ENCODE results near the gene TPM4. TPM values are rescaled to one million over a fixed set of nuclear protein-coding genes. Genes with fewer than 3 reads are reported as not detected.

Gene TPM4
- total RNA-seq, 2 experiments from 2014 or later, result 182 to 185 TPM

DNA sequence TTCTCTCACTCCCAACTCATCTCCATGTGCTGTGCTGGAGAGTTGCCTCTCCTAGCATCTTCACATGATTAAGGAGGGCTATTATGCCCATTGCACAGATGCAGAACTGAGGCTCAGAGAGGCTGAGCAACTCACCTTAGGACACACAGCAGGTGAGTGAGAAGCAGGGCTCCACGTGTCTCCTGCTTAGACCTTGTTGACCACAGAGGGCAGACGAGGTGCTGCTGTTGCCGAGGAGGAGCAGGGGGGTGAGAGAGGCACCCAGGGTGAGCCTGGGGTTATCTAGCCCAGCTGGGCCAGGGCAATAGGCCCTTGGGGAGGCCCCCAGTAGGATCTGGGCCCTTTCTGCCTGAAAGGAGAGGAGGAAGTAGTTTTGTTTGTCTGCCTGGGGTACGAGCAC lies 64.7 kb downstream of the TPM4 start:
- H3K27ac Mint-ChIP-seq, result peak overlapping the region; percentile 33
- Histone ChIP-seq H3K36me3 (ENCODE audit: insufficient read depth, low read length) (no peaks in the 10 kb centered on the region), H3K4me3 (ENCODE audit: low read length) (no peak overlapping the region), H3K27ac (ENCODE audit: low read depth in 1 of 2, low read length in 2 of 2) (no peak overlapping the region), H3K27me3 (ENCODE audit: control insufficient read depth in 1 of 2, insufficient read depth in 2 of 2, low read length in 2 of 2) (no peaks in the 10 kb centered on the region), H3K4me1 (ENCODE audit: insufficient read depth, low read length) (peaks cover 46% of the 10 kb centered on the region), H3K9me3 (ENCODE audit: control insufficient read depth in 1 of 2, insufficient read depth in 1 of 2, low read length in 2 of 2) (no peaks in the 10 kb centered on the region)
- ChIA-PET CTCF (no interaction called here), POLR2A (interaction anchor here (0.6 to 1.2 kb wide), 2 partner anchors 11 to 14 kb away, joined by 3 read pairs; no protein-coding TSS in a partner anchor)
- ATAC-seq (ENCODE audit: poor library complexity) (no peak), DNase-seq (peak in 1 of 14 experiments; percentile 32)
- no peaks in the 10 kb centered on the region for H3K27me3 Mint-ChIP-seq
- peaks cover 10% of the 10 kb centered on the region for H3K36me3 Mint-ChIP-seq (ENCODE audit: low read depth)
- H3K9me3 Mint-ChIP-seq, result no peaks in the 10 kb centered on the region
- intact Hi-C loops (cut with DNase I, micrococcal nuclease), result no loop called here
- H3K4me1 Mint-ChIP-seq (ENCODE audit: low read depth), result peaks cover 24% of the 10 kb centered on the region
- no peak overlapping the region for H3K4me3 Mint-ChIP-seq
- TF ChIP-seq, protein P1, sequence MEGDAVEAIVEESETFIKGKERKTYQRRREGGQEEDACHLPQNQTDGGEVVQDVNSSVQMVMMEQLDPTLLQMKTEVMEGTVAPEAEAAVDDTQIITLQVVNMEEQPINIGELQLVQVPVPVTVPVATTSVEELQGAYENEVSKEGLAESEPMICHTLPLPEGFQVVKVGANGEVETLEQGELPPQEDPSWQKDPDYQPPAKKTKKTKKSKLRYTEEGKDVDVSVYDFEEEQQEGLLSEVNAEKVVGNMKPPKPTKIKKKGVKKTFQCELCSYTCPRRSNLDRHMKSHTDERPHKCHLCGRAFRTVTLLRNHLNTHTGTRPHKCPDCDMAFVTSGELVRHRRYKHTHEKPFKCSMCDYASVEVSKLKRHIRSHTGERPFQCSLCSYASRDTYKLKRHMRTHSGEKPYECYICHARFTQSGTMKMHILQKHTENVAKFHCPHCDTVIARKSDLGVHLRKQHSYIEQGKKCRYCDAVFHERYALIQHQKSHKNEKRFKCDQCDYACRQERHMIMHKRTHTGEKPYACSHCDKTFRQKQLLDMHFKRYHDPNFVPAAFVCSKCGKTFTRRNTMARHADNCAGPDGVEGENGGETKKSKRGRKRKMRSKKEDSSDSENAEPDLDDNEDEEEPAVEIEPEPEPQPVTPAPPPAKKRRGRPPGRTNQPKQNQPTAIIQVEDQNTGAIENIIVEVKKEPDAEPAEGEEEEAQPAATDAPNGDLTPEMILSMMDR (IDR thresholded peaks at IDR 0.05), result no peak

GRCh38 chr19:16142032-16142580 lies 65.8 kb downstream of the TPM4 start:
- CTCF ChIA-PET, result no interaction called here
- peaks cover 53% of the 10 kb centered on the region for H3K4me1 ChIP-seq (ENCODE audit: insufficient read depth, low read length)
- ATAC-seq (ENCODE audit: poor library complexity), result no peak
- TF ChIP-seq, protein P1 (IDR thresholded peaks at IDR 0.05), result no peak
- no peaks in the 10 kb centered on the region for H3K27me3 Mint-ChIP-seq
- H3K27ac Mint-ChIP-seq, result peak overlapping the region; percentile 51
- H3K4me3 ChIP-seq (ENCODE audit: low read length), result no peak overlapping the region
- H3K27ac ChIP-seq (ENCODE audit: low read depth in 1 of 2, low read length in 2 of 2), result no peak overlapping the region
- DNase-seq, result peak in 1 of 14 experiments; percentile 35
- H3K4me1 Mint-ChIP-seq (ENCODE audit: low read depth), result peaks cover 28% of the 10 kb centered on the region
- peaks cover 10% of the 10 kb centered on the region for H3K36me3 Mint-ChIP-seq (ENCODE audit: low read depth)
- H3K36me3 ChIP-seq (ENCODE audit: insufficient read depth, low read length), result no peaks in the 10 kb centered on the region
- intact Hi-C loops (cut with DNase I, micrococcal nuclease), result no loop called here
- H3K9me3 Mint-ChIP-seq, result no peaks in the 10 kb centered on the region
- H3K9me3 ChIP-seq (ENCODE audit: control insufficient read depth in 1 of 2, insufficient read depth in 1 of 2, low read length in 2 of 2), result no peaks in the 10 kb centered on the region
- POLR2A ChIA-PET, result interaction anchor here (1.2 kb wide), 1 partner anchor 12 kb away, joined by 3 read pairs; no protein-coding TSS in a partner anchor
- H3K27me3 ChIP-seq (ENCODE audit: control insufficient read depth in 1 of 2, insufficient read depth in 2 of 2, low read length in 2 of 2), result no peaks in the 10 kb centered on the region
- H3K4me3 Mint-ChIP-seq, result peak overlapping the region; percentile 38

DNA sequence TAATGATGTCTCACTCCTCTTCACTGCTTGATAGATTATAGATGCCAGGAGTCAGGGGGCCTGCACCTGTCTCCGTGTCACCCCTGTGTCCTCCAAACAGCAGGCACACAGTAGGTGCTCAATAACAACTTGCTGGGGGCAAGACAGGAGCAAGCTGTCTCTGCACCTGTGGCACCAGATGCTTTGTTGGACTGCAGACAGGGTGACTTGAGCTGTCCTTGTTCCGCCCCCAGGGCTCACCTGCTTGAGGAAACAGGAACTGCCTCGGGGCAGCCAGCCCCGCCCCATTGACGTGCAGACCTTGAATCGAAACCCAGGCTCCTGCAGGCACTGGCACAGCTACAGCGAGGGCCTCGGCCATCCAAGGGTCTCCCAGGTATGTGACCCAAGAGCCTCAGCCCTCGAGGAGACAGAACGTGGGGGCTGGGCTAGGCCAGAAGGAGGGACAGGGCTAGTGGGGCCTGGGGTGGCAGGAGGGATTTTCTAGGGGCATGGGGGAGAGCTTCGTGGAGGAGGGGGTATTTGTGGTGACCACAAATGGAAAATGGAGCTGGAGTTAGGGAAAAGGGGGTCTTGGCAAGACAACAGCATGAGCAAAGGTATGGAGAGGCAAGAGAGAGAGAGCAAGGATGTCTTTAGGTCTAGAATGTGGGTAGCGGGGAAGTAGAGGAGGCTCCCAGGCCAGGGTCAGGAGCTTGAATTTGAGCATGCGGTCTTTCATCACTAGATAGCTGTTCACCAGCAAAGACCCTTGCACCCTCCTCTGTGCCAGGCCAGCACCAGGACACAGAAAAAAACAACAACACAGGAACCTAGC lies 67.3 kb downstream of the TPM4 start, which contains the start of gene HSH2D:
Gene HSH2D (plus strand): TSS at position 287 of the 817 bp plus-strand sequence. CDS start 5,066 bp downstream, outside the sequence.
- ATAC-seq (ENCODE audit: poor library complexity) (peak; percentile 100), DNase-seq (peak; percentile 73 to 90 (median 80))
- Mint-ChIP-seq H3K27ac (peak within 1 kb of the TSS; percentile 96), H3K9me3 (no peaks in the 10 kb centered on the region), H3K27me3 (no peaks in the 10 kb centered on the region), H3K4me1 (ENCODE audit: low read depth) (peaks cover 28% of the 10 kb centered on the region), H3K4me3 (peak within 1 kb of the TSS; percentile 97), H3K36me3 (ENCODE audit: low read depth) (peaks cover 10% of the 10 kb centered on the region)
- H3K27ac ChIP-seq (ENCODE audit: low read depth in 1 of 2, low read length in 2 of 2), result peak within 1 kb of the TSS; percentile 70 to 74
- intact Hi-C loops (cut with DNase I, micrococcal nuclease), result no loop called here
- H3K4me3 ChIP-seq (ENCODE audit: low read length), result peak within 1 kb of the TSS; percentile 77
- no peaks in the 10 kb centered on the region for H3K27me3 ChIP-seq (ENCODE audit: control insufficient read depth in 1 of 2, insufficient read depth in 2 of 2, low read length in 2 of 2)
- H3K4me1 ChIP-seq (ENCODE audit: insufficient read depth, low read length), result peaks cover 60% of the 10 kb centered on the region
- TF ChIP-seq, protein P1 (IDR thresholded peaks at IDR 0.05), result no peak
- CTCF ChIA-PET, result interaction anchor here (0.6 to 2.0 kb wide), 6 partner anchors 33 to 302 kb away, joined by 3 to 11 read pairs (median 4); partner anchors contain the start of gene FAM32A
- POLR2A ChIA-PET, result interaction anchor here (0.6 to 2.1 kb wide), 21 partner anchors 9 to 764 kb away, joined by 3 to 18 read pairs (median 4); partner anchors contain the start of genes AKAP8, AKAP8L, AP1M1 and FAM32A
- no peaks in the 10 kb centered on the region for H3K9me3 ChIP-seq (ENCODE audit: control insufficient read depth in 1 of 2, insufficient read depth in 1 of 2, low read length in 2 of 2)
- H3K36me3 ChIP-seq (ENCODE audit: insufficient read depth, low read length), result peaks cover 5% of the 10 kb centered on the region

Data from CD4-positive, alpha-beta T cell (primary cell).